Smooth muscle cell (in vitro differentiated cells): Measurements from ENCODE around the gene PRKAR2B. TPM values are rescaled to one million over a fixed set of nuclear protein-coding genes. Genes with fewer than 3 reads are reported as not detected.
A peak's percentile ranks its signal among the peaks of the same experiment; 100 is the strongest.

Experiments
- DNase-seq: peaks from one replicate; lab custom pipeline; 2025; ENCODE audit not compliant: unreplicated experiment; lab: John Stamatoyannopoulos, UW
- H2AFZ ChIP-seq: fragments of 200-600 bp; sonication (generic); 2 replicates; pipeline ENCODE4 v1.6.0; 2016; ENCODE audit warnings: antibody characterized with exemption, low read depth, mild to moderate bottlenecking
- H3F3A ChIP-seq: fragments of 200-600 bp; sonication (generic); 2 replicates; pipeline ENCODE4 v1.6.0; 2017; ENCODE audit warnings: antibody characterized with exemption, low read depth
- H3K27ac ChIP-seq: fragments of 200-600 bp; sonication (generic); 2 replicates; pipeline ENCODE4 v1.5.1; 2016; ENCODE audit warnings: low read depth, mild to moderate bottlenecking
- H3K27me3 ChIP-seq: fragments of 200-600 bp; sonication (generic); 2 replicates; pipeline ENCODE4 v1.6.1; 2016; ENCODE audit warnings: low read depth, mild to moderate bottlenecking
- H3K36me3 ChIP-seq: fragments of 200-600 bp; sonication (generic); 2 replicates; pipeline ENCODE4 v1.5.1; 2016; ENCODE audit warnings: low read depth
- H3K4me1 ChIP-seq: fragments of 200-600 bp; sonication (generic); 2 replicates; pipeline ENCODE4 v1.5.1; 2016; ENCODE audit warnings: low read depth
- H3K4me2 ChIP-seq: fragments of 200-600 bp; sonication (generic); 2 replicates; pipeline ENCODE4 v1.6.0; 2016; ENCODE audit warnings: mild to moderate bottlenecking
- H3K4me3 ChIP-seq: fragments of 200-600 bp; sonication (generic); 2 replicates; pipeline ENCODE4 v1.5.1; 2016; ENCODE audit warnings: mild to moderate bottlenecking
- H3K79me2 ChIP-seq: fragments of 200-600 bp; sonication (generic); 2 replicates; pipeline ENCODE4 v1.6.0; 2016; ENCODE audit warnings: low read depth, mild to moderate bottlenecking
- H3K9ac ChIP-seq: fragments of 200-600 bp; sonication (generic); 2 replicates; pipeline ENCODE4 v1.6.0; 2016; ENCODE audit warnings: low read depth
- H3K9me3 ChIP-seq: fragments of 200-600 bp; sonication (generic); replicated peaks from 2 replicates; pipeline ENCODE4 v1.5.1; 2016; ENCODE audit warnings: low read depth
- H4K20me1 ChIP-seq: fragments of 200-600 bp; sonication (generic); 2 replicates; pipeline ENCODE4 v1.6.0; 2016; ENCODE audit warnings: low read depth
- WGBS: methylation state at CpG from one replicate; pipeline ENCODE4 v1.1.7; 2016; ENCODE audit warnings: low lambda C conversion rate; 5-methylcytosine and 5-hydroxymethylcytosine counted together
- polyA plus RNA-seq: library from polyadenylated mRNA; unstranded; fragments of >200 nt; fragmentation: Nextera tagmentation; extraction: Ambion mirVana; gene quantifications from 2 replicates; pipeline ENCODE4 v1.2.1, GENCODE V29; 2016
- total RNA-seq: library from RNA; depleted of rRNA; stranded (reverse); fragments of >200 nt; gene quantifications from 2 replicates; pipeline ENCODE4 v1.2.3, GENCODE V29; 2014
- TF ChIP-seq, protein P1 (sequence below): fragments of 200-600 bp; sonication (generic); IDR thresholded peaks from 2 replicates; pipeline ENCODE4 v1.5.1; 2017; ENCODE audit warnings: borderline replicate concordance, mild to moderate bottlenecking, antibody characterized with exemption; ENCODE audit not compliant: insufficient read depth, poor library complexity, severe bottlenecking

PRKAR2B gene
- total and polyA plus RNA-seq, 2 experiments from 2014 or later, result 3.4 to 3.5 TPM

DNA sequence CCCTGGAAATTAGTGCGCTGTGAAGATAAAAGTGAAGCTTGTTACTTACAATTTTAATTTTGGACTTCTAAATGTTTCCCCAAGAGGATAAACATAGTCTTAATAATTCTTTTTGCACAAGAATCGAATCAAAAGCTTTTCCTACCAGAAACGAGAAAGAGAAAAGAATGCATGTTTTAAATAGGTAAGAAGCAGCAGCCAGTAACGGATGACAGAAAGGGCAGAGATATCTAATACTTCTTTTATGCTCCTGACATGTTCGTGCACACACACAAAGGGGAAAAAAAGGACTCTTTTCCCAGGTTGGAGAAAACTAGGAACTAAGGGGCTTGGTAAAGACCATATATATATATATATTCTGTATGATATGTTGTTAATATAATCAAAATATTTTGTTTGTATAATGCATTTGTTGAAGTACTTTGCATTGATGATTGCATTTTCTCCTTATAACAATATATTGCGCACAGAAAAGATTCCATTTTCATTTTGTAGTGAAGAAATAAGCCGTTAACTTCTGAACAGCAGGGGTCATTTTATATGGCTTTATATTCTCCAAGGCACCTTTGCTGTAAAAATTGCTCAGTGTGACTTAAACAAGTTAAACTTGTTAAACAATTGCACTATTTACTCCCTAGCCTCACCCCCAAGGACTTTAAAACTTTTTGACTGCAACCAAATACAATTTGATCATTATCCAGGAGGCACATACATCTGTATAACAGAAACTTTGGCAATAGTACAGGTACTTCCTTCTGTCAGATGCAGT, 2.2 kb downstream of the PRKAR2B start:
- H3K4me2 ChIP-seq, result no peak overlapping the region
- peak overlapping the region; percentile 54 for H3K4me3 ChIP-seq
- no peaks in the 10 kb centered on the region for H3K79me2 ChIP-seq
- H3K4me1 ChIP-seq, result no peaks in the 10 kb centered on the region
- no peak overlapping the region for H3K9ac ChIP-seq
- H3K27ac ChIP-seq, result no peak overlapping the region
- no peaks in the 10 kb centered on the region for H3K36me3 ChIP-seq
- DNase-seq, result no peak
- TF ChIP-seq, protein P1, sequence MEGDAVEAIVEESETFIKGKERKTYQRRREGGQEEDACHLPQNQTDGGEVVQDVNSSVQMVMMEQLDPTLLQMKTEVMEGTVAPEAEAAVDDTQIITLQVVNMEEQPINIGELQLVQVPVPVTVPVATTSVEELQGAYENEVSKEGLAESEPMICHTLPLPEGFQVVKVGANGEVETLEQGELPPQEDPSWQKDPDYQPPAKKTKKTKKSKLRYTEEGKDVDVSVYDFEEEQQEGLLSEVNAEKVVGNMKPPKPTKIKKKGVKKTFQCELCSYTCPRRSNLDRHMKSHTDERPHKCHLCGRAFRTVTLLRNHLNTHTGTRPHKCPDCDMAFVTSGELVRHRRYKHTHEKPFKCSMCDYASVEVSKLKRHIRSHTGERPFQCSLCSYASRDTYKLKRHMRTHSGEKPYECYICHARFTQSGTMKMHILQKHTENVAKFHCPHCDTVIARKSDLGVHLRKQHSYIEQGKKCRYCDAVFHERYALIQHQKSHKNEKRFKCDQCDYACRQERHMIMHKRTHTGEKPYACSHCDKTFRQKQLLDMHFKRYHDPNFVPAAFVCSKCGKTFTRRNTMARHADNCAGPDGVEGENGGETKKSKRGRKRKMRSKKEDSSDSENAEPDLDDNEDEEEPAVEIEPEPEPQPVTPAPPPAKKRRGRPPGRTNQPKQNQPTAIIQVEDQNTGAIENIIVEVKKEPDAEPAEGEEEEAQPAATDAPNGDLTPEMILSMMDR, result no peak
- peaks cover 5% of the 10 kb centered on the region for H3F3A ChIP-seq
- H3K27me3 ChIP-seq, result no peaks in the 10 kb centered on the region
- no peaks in the 10 kb centered on the region for H3K9me3 ChIP-seq
- H2AFZ ChIP-seq, result no peak overlapping the region
- no peaks in the 10 kb centered on the region for H4K20me1 ChIP-seq
- 84% methylated on average over 7 of the region's 7 CpGs for WGBS

DNA sequence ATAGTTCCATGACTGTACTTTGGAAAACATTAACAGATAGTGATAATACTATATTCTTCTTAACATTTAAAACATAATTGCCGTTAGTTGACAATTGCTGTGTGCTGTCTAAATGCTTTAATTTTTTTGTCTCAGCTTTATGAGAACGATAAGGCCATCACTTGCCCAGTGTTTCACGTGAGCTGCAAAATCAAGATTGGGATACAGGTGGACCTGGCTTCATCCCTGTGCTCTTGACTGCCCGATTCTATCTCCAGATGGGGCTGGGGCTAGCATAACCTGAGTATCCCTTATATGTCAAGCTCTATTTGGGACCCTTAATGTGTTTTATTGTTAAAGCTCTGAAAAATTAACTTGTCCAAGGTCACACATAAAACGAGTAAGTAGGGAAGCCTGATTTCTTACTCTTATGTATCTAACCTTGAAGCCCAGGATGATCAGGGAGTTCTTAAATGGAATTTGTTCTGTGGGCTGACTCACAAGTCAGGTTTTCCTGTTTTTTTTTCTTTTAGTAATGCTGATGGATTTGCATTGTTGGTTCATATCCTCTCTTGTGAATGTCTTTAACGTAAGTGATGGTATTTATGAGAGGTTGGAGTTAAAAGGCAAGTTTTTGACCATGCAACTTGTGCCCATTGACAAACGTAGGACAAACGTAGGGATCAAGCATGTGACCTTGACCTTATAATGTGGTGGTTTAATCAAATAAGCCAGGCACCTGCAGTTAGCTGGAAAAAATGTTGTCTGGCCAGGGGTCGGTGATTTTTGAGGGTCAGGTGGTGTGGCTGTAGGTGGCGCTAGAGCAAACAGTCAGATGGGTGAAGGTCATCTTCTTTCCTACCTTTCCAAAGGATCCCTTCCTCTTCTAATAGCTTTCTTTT, 3.6 kb downstream of the PRKAR2B start:
- DNase-seq, result no peak
- Histone ChIP-seq H3K27me3 (no peaks in the 10 kb centered on the region), H3K27ac (no peak overlapping the region), H3K79me2 (no peaks in the 10 kb centered on the region), H3K9me3 (no peaks in the 10 kb centered on the region), H3K4me2 (no peak overlapping the region), H3K36me3 (no peaks in the 10 kb centered on the region), H2AFZ (no peak overlapping the region), H3K4me1 (no peaks in the 10 kb centered on the region), H4K20me1 (no peaks in the 10 kb centered on the region), H3K9ac (no peak overlapping the region), H3K4me3 (no peak overlapping the region), H3F3A (peaks cover 5% of the 10 kb centered on the region)
- TF ChIP-seq, protein P1, result no peak
- 84% methylated on average over 10 of the region's 10 CpGs for WGBS

- H3K4me1 ChIP-seq, result no peaks in the 10 kb centered on the region
- no peaks in the 10 kb centered on the region for H3K79me2 ChIP-seq
- no peak overlapping the region for H3K27ac ChIP-seq
- H2AFZ ChIP-seq, result no peak overlapping the region
- H4K20me1 ChIP-seq, result no peaks in the 10 kb centered on the region
- H3K4me2 ChIP-seq, result no peak overlapping the region
- no peaks in the 10 kb centered on the region for H3K9me3 ChIP-seq
- TF ChIP-seq, protein P1, result no peak
- H3K27me3 ChIP-seq, result no peaks in the 10 kb centered on the region
- 82% methylated on average over 4 of the region's 4 CpGs for WGBS
- H3F3A ChIP-seq, result peaks cover 2% of the 10 kb centered on the region
- H3K36me3 ChIP-seq, result no peaks in the 10 kb centered on the region
- no peak overlapping the region for H3K4me3 ChIP-seq
- no peak for DNase-seq
- H3K9ac ChIP-seq, result no peak overlapping the region
These were observed 4.4 kb downstream of the PRKAR2B start for GRCh38 chr7:107048783-107049418.
